Measurements from ENCODE around the gene KIF15. TPM values are rescaled to one million over a fixed set of nuclear protein-coding genes. Genes with fewer than 3 reads are reported as not detected.
A peak's percentile ranks its signal among the peaks of the same experiment; 100 is the strongest.

Gene KIF15, protein sequence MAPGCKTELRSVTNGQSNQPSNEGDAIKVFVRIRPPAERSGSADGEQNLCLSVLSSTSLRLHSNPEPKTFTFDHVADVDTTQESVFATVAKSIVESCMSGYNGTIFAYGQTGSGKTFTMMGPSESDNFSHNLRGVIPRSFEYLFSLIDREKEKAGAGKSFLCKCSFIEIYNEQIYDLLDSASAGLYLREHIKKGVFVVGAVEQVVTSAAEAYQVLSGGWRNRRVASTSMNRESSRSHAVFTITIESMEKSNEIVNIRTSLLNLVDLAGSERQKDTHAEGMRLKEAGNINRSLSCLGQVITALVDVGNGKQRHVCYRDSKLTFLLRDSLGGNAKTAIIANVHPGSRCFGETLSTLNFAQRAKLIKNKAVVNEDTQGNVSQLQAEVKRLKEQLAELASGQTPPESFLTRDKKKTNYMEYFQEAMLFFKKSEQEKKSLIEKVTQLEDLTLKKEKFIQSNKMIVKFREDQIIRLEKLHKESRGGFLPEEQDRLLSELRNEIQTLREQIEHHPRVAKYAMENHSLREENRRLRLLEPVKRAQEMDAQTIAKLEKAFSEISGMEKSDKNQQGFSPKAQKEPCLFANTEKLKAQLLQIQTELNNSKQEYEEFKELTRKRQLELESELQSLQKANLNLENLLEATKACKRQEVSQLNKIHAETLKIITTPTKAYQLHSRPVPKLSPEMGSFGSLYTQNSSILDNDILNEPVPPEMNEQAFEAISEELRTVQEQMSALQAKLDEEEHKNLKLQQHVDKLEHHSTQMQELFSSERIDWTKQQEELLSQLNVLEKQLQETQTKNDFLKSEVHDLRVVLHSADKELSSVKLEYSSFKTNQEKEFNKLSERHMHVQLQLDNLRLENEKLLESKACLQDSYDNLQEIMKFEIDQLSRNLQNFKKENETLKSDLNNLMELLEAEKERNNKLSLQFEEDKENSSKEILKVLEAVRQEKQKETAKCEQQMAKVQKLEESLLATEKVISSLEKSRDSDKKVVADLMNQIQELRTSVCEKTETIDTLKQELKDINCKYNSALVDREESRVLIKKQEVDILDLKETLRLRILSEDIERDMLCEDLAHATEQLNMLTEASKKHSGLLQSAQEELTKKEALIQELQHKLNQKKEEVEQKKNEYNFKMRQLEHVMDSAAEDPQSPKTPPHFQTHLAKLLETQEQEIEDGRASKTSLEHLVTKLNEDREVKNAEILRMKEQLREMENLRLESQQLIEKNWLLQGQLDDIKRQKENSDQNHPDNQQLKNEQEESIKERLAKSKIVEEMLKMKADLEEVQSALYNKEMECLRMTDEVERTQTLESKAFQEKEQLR (N-terminal part only)
- 1 to 10 TPM in 1 of 4 donors, under 1 TPM in 3; 0.13 to 2.4 (median 0.51) TPM for total RNA-seq

DNA sequence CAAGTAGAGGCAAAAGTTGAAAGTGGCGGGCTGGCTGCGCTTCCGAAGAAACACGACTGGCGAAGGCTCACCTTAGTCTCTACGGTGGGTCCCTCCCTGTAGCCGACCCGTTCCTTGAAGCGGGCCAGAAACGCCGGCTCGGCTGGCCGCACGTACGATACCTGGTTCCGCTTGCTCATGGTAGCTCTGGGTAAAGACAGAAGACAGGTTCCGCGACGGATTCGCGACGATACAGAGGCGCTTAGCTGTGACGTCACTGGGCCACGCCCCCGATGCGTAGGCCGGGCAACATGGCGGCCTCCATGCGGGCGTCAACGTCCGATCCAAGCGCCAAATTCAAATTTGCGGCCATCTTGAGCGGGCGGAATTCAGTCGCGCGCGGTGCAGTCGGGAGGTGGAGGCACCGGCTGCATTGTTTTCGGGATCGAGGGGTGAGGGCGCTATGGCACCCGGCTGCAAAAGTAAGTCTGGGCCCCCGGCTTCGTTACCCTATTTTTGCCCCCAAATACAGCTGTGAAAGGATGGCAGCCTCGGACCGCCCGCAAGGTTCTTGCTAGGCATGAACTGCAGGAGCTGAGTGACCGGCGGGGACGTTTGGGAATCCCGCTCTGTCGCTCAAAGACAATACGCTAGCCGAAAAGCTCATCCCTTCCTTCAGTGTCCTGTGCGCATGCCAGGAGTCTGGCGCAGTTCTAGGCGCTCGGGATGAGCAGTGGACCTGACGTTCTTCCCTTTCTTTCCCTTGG is at the start of gene KIF15, which contains the start of gene KIAA1143:
Gene KIF15, plus strand, starts transcription at position 371 of the 746 bp plus-strand sequence. Its CDS starts 72 bp downstream, at position 443.
Gene KIAA1143, minus strand, starts transcription at position 196 of the 746 bp plus-strand sequence. Its CDS starts 17 bp downstream, at position 179.
- TF ChIP-seq POLR2A (IDR thresholded peaks at IDR 0.05) (peak; percentile 40 to 44), POLR2AphosphoS5 (IDR thresholded peaks at IDR 0.05) (peak; percentile 86), EP300 (IDR thresholded peaks at IDR 0.05) (no peak)
- TF ChIP-seq, protein P1, sequence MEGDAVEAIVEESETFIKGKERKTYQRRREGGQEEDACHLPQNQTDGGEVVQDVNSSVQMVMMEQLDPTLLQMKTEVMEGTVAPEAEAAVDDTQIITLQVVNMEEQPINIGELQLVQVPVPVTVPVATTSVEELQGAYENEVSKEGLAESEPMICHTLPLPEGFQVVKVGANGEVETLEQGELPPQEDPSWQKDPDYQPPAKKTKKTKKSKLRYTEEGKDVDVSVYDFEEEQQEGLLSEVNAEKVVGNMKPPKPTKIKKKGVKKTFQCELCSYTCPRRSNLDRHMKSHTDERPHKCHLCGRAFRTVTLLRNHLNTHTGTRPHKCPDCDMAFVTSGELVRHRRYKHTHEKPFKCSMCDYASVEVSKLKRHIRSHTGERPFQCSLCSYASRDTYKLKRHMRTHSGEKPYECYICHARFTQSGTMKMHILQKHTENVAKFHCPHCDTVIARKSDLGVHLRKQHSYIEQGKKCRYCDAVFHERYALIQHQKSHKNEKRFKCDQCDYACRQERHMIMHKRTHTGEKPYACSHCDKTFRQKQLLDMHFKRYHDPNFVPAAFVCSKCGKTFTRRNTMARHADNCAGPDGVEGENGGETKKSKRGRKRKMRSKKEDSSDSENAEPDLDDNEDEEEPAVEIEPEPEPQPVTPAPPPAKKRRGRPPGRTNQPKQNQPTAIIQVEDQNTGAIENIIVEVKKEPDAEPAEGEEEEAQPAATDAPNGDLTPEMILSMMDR (IDR thresholded peaks at IDR 0.05) = peak in 1 of 4 experiments; percentile 12
- H3K36me3 ChIP-seq = peaks cover 0 to 16% of the 10 kb centered on the region in 2 donors
- peak within 1 kb of the TSS; percentile 76 to 79 for H3K4me3 ChIP-seq
- 3 to 10% methylated on average over 5 to 13 of the region's 64 CpGs for WGBS, 2 donors (ENCODE audit: low coverage in 1 of 2)
- no peaks in the 10 kb centered on the region for H3K27me3 ChIP-seq
- peaks cover 0 to 21% (median 0%) of the 10 kb centered on the region in 3 donors for H3K4me1 ChIP-seq
- ATAC-seq = peak; percentile 99
- no peaks in the 10 kb centered on the region for H3K9me3 ChIP-seq
- H3K27ac ChIP-seq = peak within 1 kb of the TSS; percentile 11 to 81 (median 68)

DNA sequence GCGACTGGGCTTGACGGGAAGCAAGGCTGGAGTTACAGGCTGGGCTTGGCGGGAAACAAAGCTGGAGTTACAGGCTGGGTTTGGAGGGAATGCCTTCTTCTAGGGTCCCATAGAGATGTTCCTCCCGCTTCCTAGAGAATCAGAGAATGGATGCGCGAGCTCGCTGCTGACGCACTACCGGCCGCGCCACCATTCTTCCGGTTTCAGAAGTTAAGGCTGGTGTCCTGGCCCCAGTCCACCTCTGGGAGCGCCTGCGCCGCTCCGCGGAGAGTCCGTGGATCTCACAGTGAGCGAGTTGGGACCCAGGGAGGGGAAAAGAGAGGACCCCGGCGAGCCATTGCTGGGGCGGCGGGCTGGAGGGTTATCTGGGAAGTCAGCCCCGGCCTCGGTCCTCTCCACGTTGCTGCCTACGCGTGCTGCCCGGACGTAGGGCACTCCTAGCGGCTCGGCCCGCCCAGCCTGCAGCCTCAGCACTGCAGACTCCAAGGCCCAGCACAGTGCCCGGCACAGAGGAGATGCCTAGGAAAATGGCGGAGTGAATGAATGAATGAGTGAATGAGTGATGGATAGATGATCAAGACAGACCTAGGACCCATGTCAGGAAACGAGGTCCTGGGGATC is 49.0 kb upstream of the KIF15 start, which contains the start of gene ZNF502:
Gene ZNF502, plus strand, starts transcription at position 206 of the 621 bp plus-strand sequence. CDS start 7,602 bp downstream, outside the sequence.
- Histone ChIP-seq H3K9me3 (peaks cover 0 to 43% (median 0%) of the 10 kb centered on the region in 3 donors), H3K36me3 (peaks cover 0 to 32% of the 10 kb centered on the region in 2 donors), H3K4me1 (peaks cover 0 to 19% (median 0%) of the 10 kb centered on the region in 3 donors), H3K4me3 (peak within 1 kb of the TSS; percentile 73 to 94), H3K27ac (peak within 1 kb of the TSS in 3 of 4 donors; percentile 82 to 83 (median 82)), H3K27me3 (peaks cover 23% of the 10 kb centered on the region)
- 0 to 1% methylated on average over 9 to 17 of the region's 36 CpGs for WGBS, 2 donors (ENCODE audit: low coverage in 1 of 2)
- peak; percentile 96 for ATAC-seq
- TF ChIP-seq EP300 (IDR thresholded peaks at IDR 0.05) = no peak
- TF ChIP-seq POLR2A (IDR thresholded peaks at IDR 0.05) = peak in 1 of 2 donors; percentile 33
- TF ChIP-seq POLR2AphosphoS5 (IDR thresholded peaks at IDR 0.05) = peak; percentile 75
- TF ChIP-seq, protein P1 (IDR thresholded peaks at IDR 0.05) = peak in 3 of 4 experiments; percentile 56 to 58 (median 56)

DNA sequence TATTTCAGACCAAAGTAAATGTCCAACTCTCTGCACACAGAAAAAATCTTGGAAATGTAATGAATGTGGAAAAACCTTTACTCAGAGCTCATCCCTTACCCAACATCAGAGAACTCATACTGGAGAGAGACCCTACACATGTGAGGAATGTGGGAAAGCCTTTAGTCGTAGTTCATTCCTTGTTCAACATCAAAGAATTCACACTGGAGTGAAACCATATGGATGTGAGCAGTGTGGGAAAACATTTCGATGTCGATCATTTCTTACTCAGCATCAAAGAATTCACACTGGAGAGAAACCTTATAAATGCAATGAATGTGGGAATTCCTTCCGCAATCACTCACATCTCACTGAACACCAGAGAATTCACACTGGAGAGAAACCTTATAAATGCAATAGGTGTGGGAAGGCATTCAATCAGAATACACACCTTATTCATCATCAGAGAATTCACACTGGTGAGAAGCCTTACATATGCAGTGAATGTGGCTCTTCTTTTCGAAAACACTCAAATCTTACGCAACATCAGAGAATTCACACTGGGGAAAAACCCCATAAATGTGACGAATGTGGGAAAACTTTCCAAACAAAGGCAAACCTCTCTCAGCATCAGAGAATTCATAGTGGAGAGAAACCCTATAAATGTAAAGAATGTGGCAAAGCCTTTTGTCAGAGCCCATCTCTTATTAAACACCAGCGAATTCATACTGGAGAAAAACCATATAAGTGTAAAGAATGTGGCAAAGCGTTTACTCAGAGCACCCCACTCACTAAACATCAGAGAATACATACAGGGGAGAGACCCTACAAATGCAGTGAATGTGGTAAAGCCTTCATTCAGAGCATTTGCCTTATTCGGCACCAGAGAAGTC is 40.1 kb upstream of the KIF15 start:
- TF ChIP-seq, protein P1 (IDR thresholded peaks at IDR 0.05) = no peak
- TF ChIP-seq EP300 (IDR thresholded peaks at IDR 0.05) (no peak), POLR2A (IDR thresholded peaks at IDR 0.05) (no peak), POLR2AphosphoS5 (IDR thresholded peaks at IDR 0.05) (no peak)
- H3K9me3 ChIP-seq = peaks cover 5 to 98% (median 9%) of the 10 kb centered on the region in 3 donors
- H3K4me3 ChIP-seq = no peak overlapping the region
- no peak for ATAC-seq
- 96 to 99% methylated on average over 7 to 8 of the region's 10 CpGs for WGBS, 2 donors (ENCODE audit: low coverage in 1 of 2)
- H3K27ac ChIP-seq = no peak overlapping the region
- no peaks in the 10 kb centered on the region for H3K4me1 ChIP-seq
- H3K27me3 ChIP-seq = no peaks in the 10 kb centered on the region
- H3K36me3 ChIP-seq = peaks cover 8 to 75% of the 10 kb centered on the region in 2 donors
